ENCODE measurements around the gene GRIK3. TPM values are rescaled to one million over a fixed set of nuclear protein-coding genes. Genes with fewer than 3 reads are reported as not detected.

The GRIK3 gene
- total RNA-seq, 4 donors from 2014 or later, result 0.13 to 0.42 (median 0.15) TPM; not detected in 1

GRCh38 chr1:36851087-36851486 lies 183.2 kb downstream of the GRIK3 start:
- no peaks in the 10 kb centered on the region for H3K36me3 ChIP-seq
- H3K9me3 ChIP-seq, result no peaks in the 10 kb centered on the region
- H3K27ac ChIP-seq, result no peak overlapping the region
- DNase-seq, result no peak
- 23 to 32% methylated on average over 6 of the region's 6 CpGs for WGBS, 2 donors
- no peaks in the 10 kb centered on the region for H3K27me3 ChIP-seq
- H3K4me1 ChIP-seq, result no peaks in the 10 kb centered on the region
- H3K4me3 ChIP-seq (replicated peaks in 1 of 3), result no peak overlapping the region
- TF ChIP-seq, protein P1, sequence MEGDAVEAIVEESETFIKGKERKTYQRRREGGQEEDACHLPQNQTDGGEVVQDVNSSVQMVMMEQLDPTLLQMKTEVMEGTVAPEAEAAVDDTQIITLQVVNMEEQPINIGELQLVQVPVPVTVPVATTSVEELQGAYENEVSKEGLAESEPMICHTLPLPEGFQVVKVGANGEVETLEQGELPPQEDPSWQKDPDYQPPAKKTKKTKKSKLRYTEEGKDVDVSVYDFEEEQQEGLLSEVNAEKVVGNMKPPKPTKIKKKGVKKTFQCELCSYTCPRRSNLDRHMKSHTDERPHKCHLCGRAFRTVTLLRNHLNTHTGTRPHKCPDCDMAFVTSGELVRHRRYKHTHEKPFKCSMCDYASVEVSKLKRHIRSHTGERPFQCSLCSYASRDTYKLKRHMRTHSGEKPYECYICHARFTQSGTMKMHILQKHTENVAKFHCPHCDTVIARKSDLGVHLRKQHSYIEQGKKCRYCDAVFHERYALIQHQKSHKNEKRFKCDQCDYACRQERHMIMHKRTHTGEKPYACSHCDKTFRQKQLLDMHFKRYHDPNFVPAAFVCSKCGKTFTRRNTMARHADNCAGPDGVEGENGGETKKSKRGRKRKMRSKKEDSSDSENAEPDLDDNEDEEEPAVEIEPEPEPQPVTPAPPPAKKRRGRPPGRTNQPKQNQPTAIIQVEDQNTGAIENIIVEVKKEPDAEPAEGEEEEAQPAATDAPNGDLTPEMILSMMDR (IDR thresholded peaks at IDR 0.05), result no peak
- no peak for TF ChIP-seq POLR2A (IDR thresholded peaks at IDR 0.05)
- intact Hi-C loops (cut with DNase I), result no loop called here

- Histone ChIP-seq H3K9me3 (no peaks in the 10 kb centered on the region), H3K4me1 (no peaks in the 10 kb centered on the region), H3K4me3 (replicated peaks in 1 of 3) (no peak overlapping the region), H3K36me3 (no peaks in the 10 kb centered on the region), H3K27me3 (no peaks in the 10 kb centered on the region), H3K27ac (no peak overlapping the region)
- WGBS, 2 donors, result 59 to 65% methylated on average over 6 to 12 of the region's 12 CpGs
- no peak for DNase-seq
- intact Hi-C loops (cut with DNase I), result no loop called here
- TF ChIP-seq, protein P1 (IDR thresholded peaks at IDR 0.05), result no peak
- TF ChIP-seq POLR2A (IDR thresholded peaks at IDR 0.05), result no peak
Measured at GRCh38 chr1:36849956-36850355, 184.4 kb downstream of the GRIK3 start.

- no peaks in the 10 kb centered on the region for H3K27me3 ChIP-seq
- intact Hi-C loops (cut with DNase I), result no loop called here
- WGBS, 2 donors, result 3 to 18% methylated on average over 2 of the region's 2 CpGs
Measured at GRCh38 chr1:36847761-36848160, 186.6 kb downstream of the GRIK3 start.

GRCh38 chr1:36847186-36847585 lies 187.1 kb downstream of the GRIK3 start:
- H3K4me3 ChIP-seq (replicated peaks in 1 of 3), result no peak overlapping the region
- intact Hi-C loops (cut with DNase I), result no loop called here
- no peak overlapping the region for H3K27ac ChIP-seq
- TF ChIP-seq, protein P1 (IDR thresholded peaks at IDR 0.05), result no peak
- no peak for TF ChIP-seq POLR2A (IDR thresholded peaks at IDR 0.05)
- H3K36me3 ChIP-seq, result no peaks in the 10 kb centered on the region
- H3K27me3 ChIP-seq, result no peaks in the 10 kb centered on the region
- H3K4me1 ChIP-seq, result peaks cover 0 to 3% of the 10 kb centered on the region in 2 donors
- WGBS, 2 donors, result 8 to 18% methylated on average over 1 of the region's 1 CpG
- no peaks in the 10 kb centered on the region for H3K9me3 ChIP-seq
- no peak for DNase-seq

More at GRCh38 chr1:36847761-36848160, 186.6 kb downstream of the GRIK3 start:
- TF ChIP-seq, protein P1 (IDR thresholded peaks at IDR 0.05), result no peak
- TF ChIP-seq POLR2A (IDR thresholded peaks at IDR 0.05), result no peak
- Histone ChIP-seq H3K4me1 (no peaks in the 10 kb centered on the region), H3K27ac (no peak overlapping the region), H3K9me3 (no peaks in the 10 kb centered on the region), H3K36me3 (no peaks in the 10 kb centered on the region), H3K4me3 (replicated peaks in 1 of 3) (no peak overlapping the region)
- DNase-seq, result no peak

GRCh38 chr1:36846357-36846756 lies 188.0 kb downstream of the GRIK3 start:
- WGBS, 2 donors, result 43% methylated on average over 1 of the region's 1 CpG; no CpG with 5 or more reads in 1 of the 2 donors
- TF ChIP-seq, protein P1 (IDR thresholded peaks at IDR 0.05), result no peak
- no peak for TF ChIP-seq POLR2A (IDR thresholded peaks at IDR 0.05)
- no peak overlapping the region for H3K4me3 ChIP-seq (replicated peaks in 1 of 3)
- no peak overlapping the region for H3K27ac ChIP-seq
- H3K36me3 ChIP-seq, result no peaks in the 10 kb centered on the region
- DNase-seq, result no peak
- no peaks in the 10 kb centered on the region for H3K9me3 ChIP-seq
- H3K4me1 ChIP-seq, result peaks cover 0 to 10% of the 10 kb centered on the region in 2 donors
- intact Hi-C loops (cut with DNase I), result no loop called here
- H3K27me3 ChIP-seq, result no peaks in the 10 kb centered on the region
